HG03196 (cell line): ENCODE data around the gene UTF1.

Experiments
- ATAC-seq: cut with Tn5 transposase; IDR thresholded peaks from one replicate; pipeline ENCODE4 v1.9.1; 2021; ENCODE audit not compliant: unreplicated experiment

UTF1 gene

GRCh38 chr10:133276435-133277201 lies 46.6 kb downstream of the UTF1 start, which contains the start of gene ADAM8:
TSS of gene ADAM8 (minus strand) at chr10:133276868. CDS start at chr10:133276817, 51 bp downstream.
- ATAC-seq = peak; percentile 30

DNA sequence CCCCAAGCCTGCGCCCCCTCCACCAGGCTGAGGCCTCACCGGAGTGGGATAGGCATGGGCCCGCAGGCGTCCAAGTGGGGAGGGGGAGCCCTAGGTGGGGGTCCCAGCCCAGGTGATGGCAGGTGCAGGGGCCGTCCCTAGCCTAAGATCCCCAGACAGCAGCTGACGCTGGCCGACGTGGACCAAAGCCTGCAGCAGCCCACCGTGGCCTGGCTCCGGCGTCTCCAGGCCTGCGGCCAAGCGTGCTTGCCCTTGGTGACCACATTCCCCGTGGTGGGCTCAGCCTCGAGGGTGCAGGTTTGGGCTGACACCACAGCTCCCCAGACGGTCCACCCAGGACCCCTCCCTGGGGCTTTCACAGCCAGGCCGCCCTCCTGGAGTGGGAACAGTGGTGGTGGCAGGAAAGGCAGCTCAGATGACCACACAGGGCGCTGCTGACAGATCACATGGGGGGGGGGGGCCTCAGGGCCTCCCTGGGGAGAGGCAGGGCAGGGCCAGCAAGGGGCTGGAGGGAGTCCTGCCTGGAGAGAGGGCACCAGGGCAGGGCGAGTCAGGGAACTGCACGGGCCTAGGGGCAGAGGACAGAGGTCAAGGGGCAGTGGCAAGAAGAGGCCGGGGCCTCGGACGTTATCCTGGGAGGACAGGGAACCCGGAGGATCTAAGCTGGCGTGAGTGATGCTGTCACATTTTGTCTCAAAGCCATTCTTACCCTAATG lies 47.4 kb downstream of the UTF1 start:
- ATAC-seq = no peak

DNA sequence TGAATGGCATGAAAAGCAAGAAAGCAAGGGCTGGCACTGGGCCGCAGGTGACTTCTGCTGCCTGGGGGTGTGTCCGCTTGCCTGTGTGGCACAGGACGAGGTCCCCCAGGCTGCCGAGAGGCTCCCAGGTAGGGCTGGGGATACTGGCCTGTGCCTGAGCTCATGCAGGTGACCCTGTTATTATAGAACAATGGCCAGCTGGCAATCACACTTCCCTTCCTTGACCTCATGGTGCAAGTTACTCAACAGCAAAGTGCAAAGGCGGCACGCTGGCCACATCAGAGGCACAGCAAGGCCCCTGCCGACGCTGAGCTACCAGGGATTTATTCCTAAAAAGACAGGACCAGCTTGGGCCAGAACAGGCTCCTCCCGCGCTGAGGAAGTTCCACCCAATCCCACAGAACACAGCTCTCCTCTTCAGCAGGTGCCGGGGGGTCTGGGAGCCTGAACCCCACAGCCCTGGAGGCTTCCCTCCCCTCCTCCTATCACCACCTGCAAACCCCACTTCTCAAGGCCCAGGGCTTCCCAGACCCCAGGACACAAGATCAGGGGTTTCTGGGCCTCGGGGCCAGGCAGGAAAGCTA lies 48.1 kb downstream of the UTF1 start:
- ATAC-seq = no peak

DNA sequence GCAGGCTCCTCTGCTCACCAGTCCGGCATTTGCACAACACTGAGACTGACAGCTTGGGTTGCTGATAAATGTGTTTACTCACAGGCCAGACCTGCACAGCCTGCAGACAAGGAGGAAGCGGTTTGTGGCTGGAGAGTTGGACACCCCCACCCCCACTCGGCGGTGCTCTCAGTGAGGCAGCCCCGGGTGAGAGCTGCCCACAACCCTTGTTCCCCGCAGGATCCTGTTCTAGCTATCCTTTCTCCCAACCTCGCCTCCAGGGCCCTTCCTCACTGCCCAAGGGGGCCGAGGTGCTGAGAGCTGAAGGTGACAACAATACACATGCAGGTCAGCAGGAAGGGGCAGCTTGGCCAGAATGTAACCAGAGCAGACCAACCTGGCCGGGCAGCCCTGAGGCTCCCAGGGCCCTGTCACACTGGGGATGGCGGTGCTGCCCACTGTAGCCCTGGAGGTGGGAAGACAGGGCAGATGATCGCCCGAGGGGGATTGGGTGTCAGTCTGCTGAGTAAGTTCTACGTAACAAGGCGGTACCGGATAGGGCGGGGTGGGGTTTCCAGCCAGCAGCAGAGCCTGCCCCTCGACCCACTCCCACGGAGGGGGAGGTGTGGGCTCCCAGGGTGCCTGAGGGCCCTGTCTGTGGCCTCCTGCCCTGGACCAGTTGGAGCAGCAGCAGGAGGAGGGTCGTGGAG lies 48.7 kb downstream of the UTF1 start:
- peak; percentile 42 for ATAC-seq

- ATAC-seq = no peak
These were observed 49.6 kb downstream of the UTF1 start for GRCh38 chr10:133279326-133280226.

GRCh38 chr10:133280391-133281059 lies 50.5 kb downstream of the UTF1 start:
- no peak for ATAC-seq

DNA sequence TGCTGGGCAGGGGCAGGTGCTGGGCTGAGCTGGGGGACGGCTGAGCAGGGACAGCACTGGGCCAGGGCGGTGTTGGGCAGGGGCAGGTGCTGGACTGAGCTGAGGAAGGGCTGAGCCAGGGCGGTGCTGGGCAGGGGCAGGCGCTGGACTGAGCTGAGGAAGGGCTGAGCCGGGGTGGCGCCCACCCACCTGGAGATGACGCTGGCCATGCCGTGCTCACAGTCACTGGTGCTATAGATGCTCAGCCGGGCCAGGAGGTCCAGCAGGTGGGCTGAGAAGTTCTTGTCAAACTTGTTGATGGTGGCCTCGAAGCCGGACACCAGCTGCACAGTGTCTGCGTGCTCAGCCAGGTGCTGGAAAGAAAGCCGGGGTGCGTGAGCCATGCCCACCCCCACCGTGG lies 51.1 kb downstream of the UTF1 start:
- ATAC-seq = no peak
